ENCODE data around the gene INTS14.

INTS14 gene

GRCh38 chr15:65630760-65631159 lies 19.8 kb upstream of the INTS14 start:
- H3F3A ChIP-seq (ENCODE audit: insufficient read depth): no peaks in the 10 kb centered on the region
- H3K27ac ChIP-seq (ENCODE audit: low read depth, low read length): no peak overlapping the region
- H3K79me2 ChIP-seq (ENCODE audit: insufficient read depth, low read length): no peaks in the 10 kb centered on the region
- H3K36me3 ChIP-seq (ENCODE audit: low read length): no peaks in the 10 kb centered on the region
- no peaks in the 10 kb centered on the region for H3K27me3 ChIP-seq (ENCODE audit: low read length)
- no peak overlapping the region for H2AFZ ChIP-seq (ENCODE audit: low read depth, low read length, severe bottlenecking)
- H3K9me3 ChIP-seq (ENCODE audit: insufficient read depth, low read length): no peaks in the 10 kb centered on the region
- H4K20me1 ChIP-seq (ENCODE audit: low read depth, low read length): no peaks in the 10 kb centered on the region
- TF ChIP-seq CTCF (IDR thresholded peaks at IDR 0.05; ENCODE audit: insufficient read depth, low read length, poor library complexity, severe bottlenecking) (no peak), EZH2phosphoT487 (conservative IDR thresholded peaks at IDR 0.05; ENCODE audit: low read length) (no peak)
- no peak overlapping the region for H3K4me2 ChIP-seq (ENCODE audit: low read depth, low read length, poor library complexity, severe bottlenecking)
- H3K9me2 ChIP-seq (replicated peaks; ENCODE audit: insufficient read depth, low read length): no peaks in the 10 kb centered on the region
- H3K9ac ChIP-seq (ENCODE audit: low read length): no peak overlapping the region
- no peak overlapping the region for H3K4me3 ChIP-seq (ENCODE audit: insufficient read depth, low read length, poor library complexity, severe bottlenecking)

GRCh38 chr15:65629548-65629947 lies 18.6 kb upstream of the INTS14 start:
- Histone ChIP-seq H2AFZ (ENCODE audit: low read depth, low read length, severe bottlenecking) (no peak overlapping the region), H3K4me2 (ENCODE audit: low read depth, low read length, poor library complexity, severe bottlenecking) (no peak overlapping the region), H3K9me3 (ENCODE audit: insufficient read depth, low read length) (no peaks in the 10 kb centered on the region), H3K4me3 (ENCODE audit: insufficient read depth, low read length, poor library complexity, severe bottlenecking) (no peak overlapping the region), H3K79me2 (ENCODE audit: insufficient read depth, low read length) (no peaks in the 10 kb centered on the region), H4K20me1 (ENCODE audit: low read depth, low read length) (no peaks in the 10 kb centered on the region), H3K9ac (ENCODE audit: low read length) (no peak overlapping the region), H3K9me2 (replicated peaks; ENCODE audit: insufficient read depth, low read length) (no peaks in the 10 kb centered on the region), H3K36me3 (ENCODE audit: low read length) (no peaks in the 10 kb centered on the region), H3K27me3 (ENCODE audit: low read length) (no peaks in the 10 kb centered on the region), H3K27ac (ENCODE audit: low read depth, low read length) (no peak overlapping the region), H3F3A (ENCODE audit: insufficient read depth) (no peaks in the 10 kb centered on the region)
- no peak for TF ChIP-seq EZH2phosphoT487 (conservative IDR thresholded peaks at IDR 0.05; ENCODE audit: low read length)
- TF ChIP-seq CTCF (IDR thresholded peaks at IDR 0.05; ENCODE audit: insufficient read depth, low read length, poor library complexity, severe bottlenecking): no peak

- Histone ChIP-seq H3K9ac (ENCODE audit: low read length) (no peak overlapping the region), H3F3A (ENCODE audit: insufficient read depth) (no peaks in the 10 kb centered on the region), H4K20me1 (ENCODE audit: low read depth, low read length) (no peaks in the 10 kb centered on the region), H2AFZ (ENCODE audit: low read depth, low read length, severe bottlenecking) (no peak overlapping the region), H3K9me2 (replicated peaks; ENCODE audit: insufficient read depth, low read length) (no peaks in the 10 kb centered on the region), H3K36me3 (ENCODE audit: low read length) (no peaks in the 10 kb centered on the region), H3K9me3 (ENCODE audit: insufficient read depth, low read length) (no peaks in the 10 kb centered on the region), H3K4me3 (ENCODE audit: insufficient read depth, low read length, poor library complexity, severe bottlenecking) (no peak overlapping the region), H3K27ac (ENCODE audit: low read depth, low read length) (no peak overlapping the region), H3K4me2 (ENCODE audit: low read depth, low read length, poor library complexity, severe bottlenecking) (no peak overlapping the region), H3K79me2 (ENCODE audit: insufficient read depth, low read length) (no peaks in the 10 kb centered on the region), H3K27me3 (ENCODE audit: low read length) (no peaks in the 10 kb centered on the region)
- TF ChIP-seq CTCF (IDR thresholded peaks at IDR 0.05; ENCODE audit: insufficient read depth, low read length, poor library complexity, severe bottlenecking): no peak
- no peak for TF ChIP-seq EZH2phosphoT487 (conservative IDR thresholded peaks at IDR 0.05; ENCODE audit: low read length)
Measured at GRCh38 chr15:65626856-65627255, 15.9 kb upstream of the INTS14 start.
